DMS153 (cell line): ENCODE results near the gene EXOC2.
"Not testable (repeated sequence)": the region's sequence is repeated elsewhere in the genome, so short reads cannot be mapped to it uniquely, and the experiment has no call there.

ENCODE experiments used
- DNase-seq: peaks from one replicate; lab custom pipeline; 2025; lab: John Stamatoyannopoulos, UW

EXOC2 gene

DNA sequence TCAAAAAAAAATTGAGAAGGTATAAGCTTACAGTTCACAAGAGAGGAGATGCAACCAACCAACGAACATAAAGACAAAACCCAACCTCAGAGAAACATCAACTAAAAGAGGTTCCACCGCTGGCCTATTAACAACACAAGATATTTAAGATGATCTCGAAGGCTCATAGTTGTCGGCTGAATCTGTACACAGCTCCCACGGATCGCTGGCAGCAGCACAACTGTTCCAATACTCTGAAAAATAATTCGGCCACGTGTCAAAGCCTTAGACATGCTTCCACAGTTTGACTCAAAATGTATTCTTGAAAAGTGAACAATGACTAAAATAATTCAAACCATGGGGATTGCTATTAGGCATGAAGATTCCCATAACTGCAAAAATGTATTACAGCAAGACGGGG lies 13.7 kb downstream of the EXOC2 start:
- DNase-seq, result no peak

DNA sequence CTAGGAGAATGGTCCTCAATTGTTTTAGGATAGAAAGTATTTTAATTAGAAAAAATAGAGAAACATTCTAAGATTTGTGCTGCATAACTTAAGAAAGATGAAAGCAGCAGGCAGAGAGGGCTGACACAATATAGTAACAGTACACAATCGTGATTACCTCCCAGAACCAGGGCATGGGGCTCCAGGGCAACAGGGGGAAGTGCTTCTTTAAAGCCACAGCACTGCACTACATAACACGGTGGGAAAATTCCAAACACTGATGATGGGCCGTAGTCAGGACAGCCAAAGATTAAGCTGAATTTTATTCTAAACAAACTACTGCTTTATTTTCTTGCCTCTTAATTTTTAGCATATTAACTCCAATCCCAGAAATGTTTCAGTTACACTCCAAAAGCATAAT lies 14.4 kb downstream of the EXOC2 start:
- no peak for DNase-seq

DNA sequence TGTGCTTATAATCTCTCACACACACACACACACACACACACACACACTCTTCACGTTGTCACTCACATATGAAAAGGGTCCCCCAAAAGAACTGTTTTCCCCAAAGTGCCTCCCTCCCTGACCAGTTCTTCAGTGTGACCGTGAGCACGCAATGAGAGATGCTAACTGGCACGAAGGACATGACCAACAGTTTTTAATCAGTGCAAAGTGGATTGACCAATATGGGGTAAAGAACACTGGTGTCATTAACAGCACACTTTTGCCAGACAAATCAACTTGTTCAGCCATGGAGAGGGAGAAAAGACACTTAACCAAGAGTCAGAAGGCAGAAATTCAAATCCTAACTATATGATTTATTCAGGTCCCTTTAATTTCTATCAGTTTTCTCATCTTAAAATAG lies 15.0 kb downstream of the EXOC2 start:
- DNase-seq, result no peak

DNA sequence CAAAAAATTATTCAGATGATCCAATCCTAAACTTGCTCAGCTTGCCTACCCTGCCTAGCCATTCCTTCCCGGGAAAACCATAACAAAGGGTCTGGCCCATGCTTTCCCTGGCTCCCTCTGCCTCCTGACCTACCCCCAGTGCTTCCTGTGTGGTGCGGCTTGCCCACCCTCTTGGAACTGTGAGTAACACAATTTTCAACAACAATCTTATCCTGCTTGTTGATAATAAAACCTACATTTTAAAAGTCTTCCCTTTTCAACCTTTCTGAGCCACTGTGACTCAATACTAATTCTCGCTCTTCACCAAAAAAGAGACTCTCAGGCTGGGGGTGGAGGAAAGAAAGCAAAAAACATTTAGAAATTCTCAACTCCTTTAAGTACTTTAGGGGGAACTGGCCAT lies 18.0 kb downstream of the EXOC2 start:
- DNase-seq, result no peak

DNA sequence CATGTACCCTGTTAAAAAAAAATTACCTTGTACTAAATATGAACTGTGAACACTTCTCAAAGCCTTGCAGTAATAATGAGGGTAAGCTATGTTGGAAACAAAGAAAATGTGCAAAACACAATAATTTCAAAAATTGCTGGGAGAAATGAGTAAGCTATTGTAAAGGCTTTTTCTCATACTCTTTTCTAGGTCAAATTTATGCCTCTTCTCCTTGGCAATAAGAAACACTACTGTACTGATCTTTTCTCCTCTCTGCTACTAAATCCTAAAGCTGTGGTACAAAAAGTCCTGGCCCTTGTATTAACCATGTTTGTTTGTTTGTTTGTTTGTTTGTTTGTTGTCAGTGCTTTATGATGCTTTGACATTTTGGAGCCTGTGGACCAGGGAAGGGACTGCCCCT lies 18.5 kb downstream of the EXOC2 start:
- no peak for DNase-seq

DNA sequence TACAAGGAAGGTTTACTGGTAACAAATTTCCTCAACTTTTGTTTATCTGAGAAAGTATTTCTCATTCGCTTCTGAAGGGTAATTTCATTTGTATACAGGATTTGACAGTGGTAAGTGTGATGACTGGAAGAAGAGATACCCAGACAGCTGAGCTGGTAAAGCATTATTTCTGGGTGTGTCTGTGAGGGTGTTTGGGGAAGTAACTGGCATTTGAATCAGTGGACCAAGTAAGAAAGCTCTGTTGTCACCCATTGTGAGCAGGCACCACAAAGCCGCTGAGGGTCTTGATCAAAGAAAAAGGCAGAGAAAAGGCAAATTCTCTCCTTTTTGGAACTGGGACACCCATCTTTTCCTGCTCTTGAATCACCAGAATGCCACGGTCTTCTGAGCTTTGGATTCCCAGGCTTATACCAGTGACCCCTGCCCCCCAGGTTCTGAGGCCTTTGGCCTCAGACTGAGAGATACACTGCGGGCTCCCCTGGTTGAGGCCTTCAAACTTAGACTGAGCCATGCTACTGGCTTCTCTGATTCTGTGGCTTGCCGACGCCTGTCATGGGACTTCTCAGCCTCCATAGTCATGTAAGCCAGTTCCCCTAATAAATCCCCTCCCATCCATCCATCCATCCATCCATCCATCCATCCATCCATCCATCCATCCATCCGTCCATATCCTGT lies 25.5 kb downstream of the EXOC2 start:
- DNase-seq, result no peak

DNA sequence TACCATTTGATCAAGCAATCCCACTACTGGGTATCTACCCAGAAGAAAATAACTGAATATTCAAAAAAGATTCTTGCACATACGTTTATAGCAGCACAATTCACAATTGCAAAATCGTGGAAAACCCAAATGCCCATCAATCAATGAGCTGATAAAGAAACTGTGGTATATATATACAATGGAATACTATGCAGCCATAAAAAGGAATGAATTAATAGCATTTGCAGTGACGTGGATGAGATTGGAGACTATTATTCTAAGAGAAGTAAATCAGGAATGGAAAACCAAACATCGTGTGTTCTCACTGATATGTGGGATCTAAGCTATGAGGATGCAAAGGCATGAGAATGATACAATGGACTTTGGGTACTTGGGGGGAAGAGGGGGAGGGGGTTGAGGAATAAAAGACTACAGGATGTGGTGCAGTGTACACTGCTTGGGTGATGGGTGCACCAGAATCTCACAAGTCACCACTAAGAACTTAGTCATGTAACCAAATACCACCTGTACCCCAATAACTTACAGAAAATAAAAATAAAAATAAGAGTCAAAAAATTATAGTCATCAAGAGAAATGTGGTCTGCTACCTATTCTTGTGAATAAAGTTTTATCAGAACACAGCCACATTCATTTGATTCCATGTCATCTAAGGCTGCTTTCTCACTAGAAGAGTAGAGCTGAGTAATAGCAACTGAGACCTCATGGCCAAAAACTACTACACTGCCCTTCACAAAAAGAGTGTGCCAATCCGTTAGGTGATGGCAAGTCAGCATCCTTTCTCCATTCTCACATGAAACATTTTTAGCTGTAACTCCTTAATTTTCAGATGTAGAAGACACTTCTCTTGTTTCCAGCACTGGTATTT lies 27.3 kb downstream of the EXOC2 start:
- no peak for DNase-seq

DNA sequence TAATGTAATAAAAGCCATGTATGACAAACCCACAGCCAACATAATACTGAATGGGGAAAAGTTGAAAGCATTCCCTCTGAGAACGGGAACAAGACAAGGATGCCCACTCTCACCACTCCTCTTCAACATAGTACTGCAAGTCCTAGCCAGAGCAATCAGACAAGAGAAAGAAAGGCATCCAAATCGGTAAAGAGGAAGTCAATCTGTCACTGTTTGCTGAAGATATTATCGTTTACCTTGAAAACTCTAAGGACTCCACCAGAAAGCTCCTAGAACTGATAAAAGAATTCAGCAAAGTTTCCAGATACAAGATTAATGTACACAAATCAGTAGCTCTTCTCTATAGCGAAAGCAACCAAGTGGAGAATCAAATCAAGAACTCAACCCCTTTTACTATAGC lies 29.2 kb downstream of the EXOC2 start:
- not testable (repeated sequence) for DNase-seq

DNA sequence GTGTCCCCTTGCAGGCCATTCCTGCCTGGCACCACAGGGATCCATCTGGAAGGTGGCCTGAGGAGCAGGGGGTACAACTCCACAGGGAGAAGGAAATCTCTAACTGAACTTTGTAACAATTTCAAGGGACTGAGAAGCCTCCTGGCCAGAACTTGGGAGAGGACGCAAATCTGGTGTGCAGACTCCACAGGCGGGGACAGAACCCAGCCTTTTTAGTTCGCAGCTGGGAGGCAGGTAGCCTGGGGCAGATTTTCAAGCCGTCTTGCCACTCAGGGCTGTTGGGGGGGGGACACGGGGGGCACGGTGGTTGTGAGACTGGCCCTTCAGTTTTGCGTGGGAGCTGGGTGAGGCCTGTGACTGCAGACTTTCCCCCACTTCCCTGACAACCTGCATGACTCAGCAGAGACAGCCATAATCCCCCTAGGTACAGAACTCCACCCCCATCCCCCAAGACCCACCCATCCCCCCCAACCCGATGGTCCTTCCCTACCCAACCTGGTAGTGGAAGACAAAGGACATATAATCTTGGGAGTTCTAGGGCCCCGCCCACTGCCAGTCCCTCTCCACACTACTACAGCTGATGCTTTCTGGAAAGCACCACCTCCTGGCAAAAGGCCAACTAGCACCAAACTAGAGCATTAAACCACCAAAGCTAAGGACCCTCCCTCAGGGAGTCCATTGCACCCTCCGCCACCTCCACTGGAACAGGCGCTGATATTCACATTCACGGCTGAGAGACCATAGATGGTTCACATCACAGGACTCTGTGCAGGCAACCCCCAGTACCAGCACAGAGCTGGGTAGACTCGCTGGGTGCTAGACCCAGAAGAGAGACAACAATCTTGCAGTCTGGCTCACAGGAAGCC lies 33.0 kb downstream of the EXOC2 start:
- DNase-seq, result no peak

DNA sequence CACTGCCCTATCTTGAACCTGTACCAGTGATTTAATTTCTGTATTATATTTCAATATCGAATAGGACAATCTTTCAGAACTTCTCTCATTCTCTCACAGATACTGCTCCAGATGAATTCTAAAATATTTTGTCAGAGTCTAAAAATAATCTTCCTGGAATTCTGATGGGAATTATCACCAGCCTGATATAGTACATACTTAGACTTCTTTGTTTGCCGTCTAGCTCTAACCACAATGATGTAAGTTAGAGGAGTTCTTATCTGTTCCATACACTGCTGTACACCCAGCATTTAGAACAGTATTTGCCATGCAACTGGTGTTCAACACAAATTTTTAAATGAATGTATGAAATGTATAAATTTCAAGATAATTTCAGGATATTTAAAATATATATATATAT lies 34.7 kb downstream of the EXOC2 start:
- no peak for DNase-seq

DNA sequence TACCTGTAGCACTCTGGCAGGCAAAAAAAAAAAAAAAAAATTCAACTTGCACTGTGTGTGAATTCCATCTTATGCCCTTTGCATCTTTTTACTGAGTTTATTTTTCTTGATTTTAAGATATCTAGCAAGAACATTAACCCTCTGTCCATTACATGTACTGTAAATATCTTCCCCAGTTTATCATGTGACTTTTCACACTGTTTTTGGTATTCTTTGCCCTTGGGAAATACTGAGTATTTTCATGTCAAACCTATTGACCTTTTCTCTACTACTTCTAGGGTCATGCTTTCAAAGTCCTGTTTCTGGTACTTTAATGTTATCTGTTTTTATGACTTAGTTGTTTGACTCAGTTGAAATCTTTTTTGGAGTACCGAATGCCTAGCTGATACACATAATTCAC lies 35.2 kb downstream of the EXOC2 start:
- no peak for DNase-seq

DNA sequence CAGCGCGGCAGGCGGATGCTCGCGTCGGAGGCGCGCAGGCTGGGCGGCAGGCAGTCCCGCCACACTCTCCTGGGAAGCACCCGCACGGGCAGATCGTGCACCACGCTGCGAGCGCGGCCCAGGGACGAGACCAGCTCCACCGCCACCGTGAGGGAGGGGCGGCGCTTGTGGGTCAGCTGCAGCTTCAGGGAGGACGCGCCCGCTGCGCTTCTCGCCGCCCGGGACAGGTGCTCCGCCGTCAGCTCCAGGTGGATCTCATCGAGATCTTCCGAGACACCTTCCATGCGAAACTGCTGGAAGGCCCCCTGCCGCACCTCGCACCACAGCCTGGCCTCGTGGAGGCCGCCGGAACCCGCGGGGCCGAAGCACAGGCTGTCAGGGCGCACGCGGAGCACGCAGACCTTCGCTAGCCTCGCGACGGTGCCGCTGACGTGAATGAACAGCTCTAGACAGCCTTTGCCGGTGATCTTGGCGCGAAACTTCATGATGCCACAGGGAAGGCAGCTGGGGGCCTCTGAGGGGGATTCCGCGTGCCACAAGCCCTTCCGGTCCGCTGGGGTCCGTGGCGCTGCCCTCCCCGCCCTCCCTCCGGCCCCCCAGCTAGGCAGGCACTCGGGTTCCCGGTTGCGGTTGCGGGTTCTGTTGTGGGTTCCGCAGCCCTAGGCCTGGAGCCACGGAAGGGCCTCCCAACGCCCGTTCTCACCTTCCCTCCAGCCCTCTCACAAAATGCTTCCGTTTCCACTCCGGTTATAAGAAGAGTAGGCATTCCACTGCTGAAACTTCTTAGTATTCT lies 36.3 kb downstream of the EXOC2 start, which contains the start of gene HUS1B:
Gene HUS1B (minus strand): TSS at position 641 of the 793 bp plus-strand sequence. CDS start 156 bp downstream, at position 485.
- no peak for DNase-seq

DNA sequence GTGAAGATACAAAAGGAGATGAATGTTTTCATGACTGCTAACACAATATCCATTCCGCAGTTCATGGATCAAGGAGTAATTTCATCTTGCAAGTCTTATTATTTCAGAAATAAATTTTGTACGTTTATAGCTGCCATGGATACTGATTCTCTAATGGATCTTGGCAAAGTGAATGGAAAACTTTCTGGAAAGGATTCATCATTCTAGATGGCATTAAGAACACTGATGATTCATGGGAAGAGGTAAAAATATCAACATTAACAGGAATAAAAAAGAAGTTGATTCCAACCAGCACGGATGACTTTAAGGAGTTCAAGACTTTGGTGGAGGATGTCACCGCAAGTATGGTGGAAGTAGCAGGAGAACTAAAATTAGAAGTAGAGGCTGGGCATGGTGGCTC lies 38.8 kb downstream of the EXOC2 start:
- no peak for DNase-seq

DNA sequence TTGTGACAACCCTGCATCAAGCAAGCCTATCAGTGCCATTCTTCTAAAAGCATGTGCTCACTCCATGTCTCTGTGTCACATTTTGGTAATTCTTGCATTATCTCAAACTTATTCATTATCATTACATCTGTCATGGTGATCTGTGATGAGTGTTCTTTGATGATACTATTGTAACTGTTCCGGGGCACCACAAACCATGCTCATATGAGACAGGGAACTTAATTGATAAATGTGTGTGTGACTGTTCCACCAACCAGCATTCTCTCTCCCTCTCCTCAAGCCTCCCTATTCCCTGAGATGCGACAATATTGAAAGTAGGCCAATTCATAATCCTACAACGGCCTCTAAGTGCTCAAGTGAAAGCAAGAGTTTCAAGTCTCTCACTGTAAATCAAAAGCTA lies 40.1 kb downstream of the EXOC2 start:
- no peak for DNase-seq

DNA sequence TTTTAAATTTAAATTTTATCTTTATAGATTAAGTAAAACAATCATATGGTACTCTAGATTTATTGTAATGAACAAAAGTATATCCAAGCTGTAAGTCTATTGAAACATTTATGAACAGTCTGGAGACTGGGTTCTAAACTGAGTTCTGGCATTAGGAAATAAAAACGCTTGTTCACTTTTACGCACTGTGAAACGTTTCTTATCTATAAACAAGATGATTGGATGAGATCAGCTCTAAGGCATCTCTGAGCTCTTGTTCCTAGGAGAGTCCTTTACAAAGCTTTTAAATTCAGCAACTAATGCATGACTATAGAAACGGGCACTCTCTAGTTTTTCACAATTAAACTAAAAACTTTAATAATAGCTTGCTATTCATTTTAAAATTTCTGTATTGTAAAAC lies 42.8 kb downstream of the EXOC2 start:
- DNase-seq, result no peak

DNA sequence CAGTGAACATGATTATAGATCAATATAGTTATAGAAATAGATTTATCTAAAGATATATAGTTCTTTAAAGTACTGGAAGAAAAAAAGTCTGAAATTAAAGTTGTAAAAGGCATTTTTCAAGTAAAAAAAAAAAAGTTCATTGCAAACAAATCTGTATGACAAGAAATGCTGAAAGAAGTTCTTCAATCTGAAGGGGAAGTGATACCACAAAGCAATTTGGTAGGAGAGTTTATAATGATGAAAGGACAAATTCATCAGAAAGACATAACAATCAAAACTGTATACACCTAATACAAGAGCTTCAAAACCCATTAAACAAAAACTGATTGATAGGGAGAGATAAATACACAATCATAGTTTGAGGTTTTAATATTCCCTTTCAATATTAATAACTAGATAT lies 50.1 kb downstream of the EXOC2 start:
- DNase-seq, result no peak

DNA sequence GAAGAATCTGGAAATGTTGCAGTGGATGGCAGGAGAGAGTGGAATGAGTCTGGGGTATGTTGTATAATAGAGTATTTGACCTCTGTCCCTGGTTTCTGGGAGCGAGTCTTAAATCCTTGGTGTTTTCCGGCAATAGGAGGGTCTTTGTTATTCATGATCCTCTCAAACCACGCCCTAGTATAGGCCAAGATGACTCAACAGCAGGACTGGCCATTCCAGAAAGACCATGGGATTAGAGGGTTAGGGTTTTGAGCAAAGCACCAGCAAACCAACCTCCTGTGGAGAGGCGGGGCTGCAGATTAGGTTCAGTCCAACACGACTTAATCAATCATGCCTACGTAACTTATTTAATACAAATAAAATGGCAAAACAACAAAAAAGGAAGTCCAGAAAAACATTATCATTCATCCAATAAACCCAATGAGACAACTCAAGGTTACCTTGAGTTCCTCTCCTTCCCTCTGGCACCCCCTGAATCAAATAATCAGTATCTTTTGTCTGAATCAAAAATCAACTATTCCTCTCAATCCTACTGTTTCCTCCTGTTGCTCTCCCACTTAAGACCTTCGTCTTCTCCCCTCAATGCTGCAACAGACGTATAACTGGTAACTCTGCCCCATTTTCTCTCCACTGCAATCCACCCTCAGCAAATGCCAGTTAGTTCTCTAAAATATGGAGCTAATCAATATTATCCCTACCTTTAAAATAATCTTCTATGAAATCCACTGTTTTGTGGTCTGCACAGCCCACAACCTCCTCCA lies 51.5 kb downstream of the EXOC2 start:
- no peak for DNase-seq

DNA sequence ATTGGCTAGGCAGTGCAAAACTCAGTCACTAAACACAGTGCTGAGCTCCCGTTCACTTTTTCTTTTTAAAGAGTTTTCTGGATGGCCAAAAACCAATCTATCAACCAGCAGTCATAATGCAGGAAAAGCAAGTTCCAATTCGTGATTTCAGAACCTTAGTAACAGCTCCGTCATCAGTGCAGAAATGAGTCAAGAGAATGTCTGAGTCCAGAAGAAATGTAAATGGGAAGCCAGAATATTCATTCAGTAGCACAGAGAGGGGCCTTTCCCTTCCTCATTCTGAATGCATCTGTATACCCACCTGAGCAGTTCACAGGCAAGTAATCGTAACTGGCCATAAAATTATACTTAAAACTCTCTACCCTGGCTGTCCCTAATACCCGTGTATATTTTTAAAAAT lies 56.5 kb downstream of the EXOC2 start:
- DNase-seq, result no peak

DNA sequence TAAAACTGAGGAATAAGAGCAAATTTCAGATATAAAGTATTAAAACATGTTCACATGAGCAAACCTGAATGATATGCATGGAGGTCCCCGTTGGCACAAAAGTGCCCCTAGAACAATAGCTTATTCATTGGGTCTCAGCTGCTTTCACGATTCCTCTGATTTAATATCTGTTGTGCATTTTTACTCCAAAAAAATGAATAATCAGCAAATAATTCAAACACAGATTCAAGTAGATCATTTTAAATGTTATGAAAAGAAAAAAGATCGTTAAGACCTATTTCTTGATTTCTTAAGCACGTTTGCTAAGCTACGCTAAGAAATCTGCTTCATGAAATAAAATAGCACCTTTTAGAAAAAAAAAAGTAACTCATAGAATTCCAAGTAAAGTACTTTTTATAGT lies 57.7 kb downstream of the EXOC2 start:
- DNase-seq, result no peak

DNA sequence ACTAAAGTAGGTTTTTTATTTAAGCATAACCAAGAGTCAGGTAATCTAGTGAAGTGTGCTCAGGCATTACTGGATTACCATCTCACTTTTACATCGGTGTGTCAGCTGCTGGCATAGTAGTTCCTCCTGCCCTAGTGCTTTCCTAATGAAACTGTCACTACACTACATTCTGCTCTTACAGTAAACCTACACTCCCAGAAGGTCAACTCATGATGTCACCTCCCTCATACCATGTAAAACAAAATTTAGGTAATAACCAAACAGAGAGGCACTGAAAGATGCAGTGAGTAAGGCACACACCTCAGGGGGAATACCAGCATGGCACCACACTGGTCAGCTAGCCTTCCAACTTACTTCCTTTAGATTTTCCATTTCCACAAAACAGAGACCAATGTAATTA lies 59.3 kb downstream of the EXOC2 start:
- no peak for DNase-seq

DNA sequence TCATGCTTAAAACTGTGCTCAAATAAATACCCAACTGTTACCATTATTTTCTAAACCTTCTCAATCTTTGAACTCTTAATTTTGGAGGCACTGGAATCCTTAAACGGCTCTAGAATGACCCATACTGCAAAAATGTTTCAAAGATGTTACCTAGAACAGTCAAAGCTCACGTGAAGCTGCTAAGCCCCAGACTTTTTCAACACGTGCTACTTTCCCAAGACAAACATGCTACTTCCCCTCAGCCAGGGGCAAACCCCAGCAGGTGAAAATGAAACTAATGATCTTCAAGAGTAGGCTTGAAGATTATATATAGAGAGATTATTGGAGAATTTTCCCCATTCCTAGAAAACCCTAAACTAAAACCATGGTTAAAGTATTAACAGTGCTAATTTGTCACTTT lies 64.2 kb downstream of the EXOC2 start:
- no peak for DNase-seq
